ENCODE data around the gene CCR6.

Gene CCR6

DNA sequence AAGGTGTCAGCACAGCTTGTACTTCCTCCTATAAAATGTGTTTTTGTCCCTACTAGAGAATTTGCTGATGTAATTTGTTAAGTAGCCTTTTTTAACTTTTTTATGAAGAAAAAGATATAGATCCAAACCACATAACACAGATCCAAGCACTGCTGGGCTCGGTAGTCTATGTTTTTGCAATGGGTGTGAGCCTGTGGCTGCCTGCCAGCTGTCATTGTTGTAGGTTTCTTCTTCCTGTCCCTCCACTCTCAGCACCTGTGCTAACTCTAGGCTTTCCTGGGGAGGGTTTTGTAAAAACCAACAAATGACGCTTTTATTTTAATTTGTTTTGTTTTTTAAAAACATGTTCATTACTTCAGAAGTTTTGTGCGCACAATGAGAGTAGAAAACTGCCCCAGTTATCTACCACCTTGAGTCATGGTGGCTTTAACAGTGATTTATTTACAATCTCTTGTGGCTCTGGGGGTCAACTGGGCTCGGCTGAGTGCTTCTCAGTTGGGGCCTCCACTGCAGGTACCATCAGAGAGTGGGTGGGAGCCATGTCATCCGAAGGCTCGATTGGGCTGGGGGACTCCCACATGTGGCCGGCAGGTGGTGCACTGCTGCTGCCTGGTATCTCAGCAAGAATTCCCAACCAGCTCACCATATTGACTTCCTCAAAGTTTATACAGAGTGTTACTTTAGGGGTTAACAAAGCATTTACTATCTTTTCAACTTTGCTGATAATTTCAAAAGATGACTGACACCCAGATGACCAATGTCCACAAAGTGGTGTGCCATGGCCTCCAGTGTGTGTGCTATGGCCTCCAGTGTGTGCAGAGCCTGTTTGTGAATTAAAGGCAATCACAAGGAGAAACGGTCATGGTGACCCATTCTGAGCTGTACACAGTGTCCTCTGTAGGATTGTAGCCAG lies 3.0 kb upstream of the CCR6 start:
- Mint-ChIP-seq H3K36me3 (peaks cover 9% of the 10 kb centered on the region), H3K4me1 (peaks cover 44% of the 10 kb centered on the region), H3K27me3 (no peaks in the 10 kb centered on the region), H3K9me3 (peaks cover 2% of the 10 kb centered on the region), H3K4me3 (peak overlapping the region; percentile 99), H3K27ac (peak overlapping the region; percentile 99)
- ATAC-seq (ENCODE audit: low read depth) (peak; percentile 3), DNase-seq (ENCODE audit: low spot score in 2 of 2) (no peak)

DNA sequence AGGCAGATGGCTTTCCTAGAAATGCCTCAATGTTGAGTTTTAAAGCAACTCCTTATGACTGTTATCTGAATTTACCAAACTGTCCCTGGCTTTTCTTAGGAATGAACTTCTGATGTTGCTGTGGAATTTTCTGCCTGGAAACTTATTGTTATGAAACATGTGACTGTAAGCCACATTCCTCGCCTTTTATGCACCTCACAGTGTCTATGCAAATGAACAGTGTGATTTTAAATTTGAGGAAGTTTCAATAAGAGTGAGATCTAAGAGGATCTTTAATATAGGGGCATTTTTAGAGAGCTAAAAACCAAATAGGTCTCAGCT lies 2.4 kb upstream of the CCR6 start:
- Mint-ChIP-seq H3K27me3 (no peaks in the 10 kb centered on the region), H3K9me3 (peaks cover 2% of the 10 kb centered on the region), H3K27ac (peak overlapping the region; percentile 99), H3K36me3 (peaks cover 11% of the 10 kb centered on the region), H3K4me3 (peak overlapping the region; percentile 99), H3K4me1 (peaks cover 44% of the 10 kb centered on the region)
- DNase-seq (ENCODE audit: low spot score in 2 of 2) (no peak), ATAC-seq (ENCODE audit: low read depth) (peak; percentile 50)

DNA sequence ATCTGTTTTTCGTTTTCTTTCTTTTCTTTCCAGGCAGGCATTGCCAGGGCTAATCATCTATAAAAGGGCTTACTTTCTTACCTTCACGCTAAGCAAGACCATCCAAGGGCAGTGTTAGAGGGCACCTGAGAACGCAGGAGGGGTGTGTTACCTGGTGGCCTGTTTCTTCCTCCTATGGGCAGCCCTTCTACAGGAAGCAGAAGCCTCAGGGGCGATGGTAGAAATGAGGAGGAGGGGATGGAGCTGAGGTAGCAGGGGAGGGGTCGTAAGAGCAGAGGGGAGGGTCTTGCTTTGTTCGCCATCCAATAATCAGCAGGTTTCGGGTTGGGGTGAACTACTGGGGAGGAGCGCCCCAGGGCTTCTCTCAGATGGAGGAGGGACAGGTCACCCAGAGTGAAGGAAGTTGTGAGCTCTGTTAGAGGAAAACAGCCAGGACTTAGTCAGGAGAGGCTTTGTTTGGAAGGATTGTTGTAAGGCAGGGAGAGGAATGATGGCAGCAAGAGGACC lies 1.5 kb upstream of the CCR6 start:
- Mint-ChIP-seq H3K27me3 (no peaks in the 10 kb centered on the region), H3K9me3 (peaks cover 2% of the 10 kb centered on the region), H3K27ac (peak overlapping the region; percentile 99), H3K4me1 (peaks cover 45% of the 10 kb centered on the region), H3K4me3 (peak overlapping the region; percentile 99), H3K36me3 (peaks cover 12% of the 10 kb centered on the region)
- no peak for ATAC-seq (ENCODE audit: low read depth)
- no peak for DNase-seq (ENCODE audit: low spot score in 2 of 2)

- DNase-seq (ENCODE audit: low spot score in 2 of 2), result peak in 1 of 2 donors; percentile 59
- Mint-ChIP-seq H3K27ac (peak overlapping the region; percentile 99), H3K36me3 (peaks cover 19% of the 10 kb centered on the region), H3K4me1 (peaks cover 50% of the 10 kb centered on the region), H3K27me3 (no peaks in the 10 kb centered on the region), H3K4me3 (peak overlapping the region; percentile 99), H3K9me3 (peaks cover 3% of the 10 kb centered on the region)
- peak; percentile 49 for ATAC-seq (ENCODE audit: low read depth)
Observed at GRCh38 chr6:167122041-167122826, 662 bp upstream of the CCR6 start.

- Mint-ChIP-seq H3K27me3 (no peaks in the 10 kb centered on the region), H3K4me3 (peak overlapping the region; percentile 99), H3K9me3 (peaks cover 2% of the 10 kb centered on the region), H3K27ac (peak overlapping the region; percentile 99), H3K36me3 (peaks cover 25% of the 10 kb centered on the region), H3K4me1 (peaks cover 54% of the 10 kb centered on the region)
- ATAC-seq (ENCODE audit: low read depth) (no peak), DNase-seq (ENCODE audit: low spot score in 2 of 2) (no peak)
Observed at GRCh38 chr6:167124753-167125152, 1.9 kb downstream of the CCR6 start.

DNA sequence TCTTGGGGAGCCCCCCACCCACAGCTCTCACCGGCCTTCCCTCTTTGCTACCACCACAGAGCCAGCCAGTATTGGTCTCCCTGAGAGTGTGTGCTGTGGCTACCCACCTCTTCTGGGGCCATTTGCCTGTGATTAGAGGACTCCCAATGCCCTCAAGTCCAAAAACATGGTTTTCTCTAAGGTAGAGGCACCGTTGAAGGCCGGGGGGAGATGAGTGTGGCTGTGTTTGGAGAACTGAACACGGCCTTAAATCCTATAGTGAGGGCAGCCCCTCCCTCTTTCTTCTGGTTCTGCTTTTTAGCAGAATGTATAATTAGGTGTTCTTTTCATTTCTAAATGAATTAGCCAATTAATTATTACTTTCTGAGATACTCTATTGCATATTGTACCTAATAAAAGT lies 2.5 kb downstream of the CCR6 start:
- Mint-ChIP-seq H3K9me3 (peaks cover 2% of the 10 kb centered on the region), H3K27ac (peak overlapping the region; percentile 99), H3K4me1 (peaks cover 57% of the 10 kb centered on the region), H3K36me3 (peaks cover 30% of the 10 kb centered on the region), H3K4me3 (peak overlapping the region; percentile 99), H3K27me3 (no peaks in the 10 kb centered on the region)
- DNase-seq (ENCODE audit: low spot score in 2 of 2), result peak in 1 of 2 donors; percentile 37
- peak; percentile 10 for ATAC-seq (ENCODE audit: low read depth)

DNA sequence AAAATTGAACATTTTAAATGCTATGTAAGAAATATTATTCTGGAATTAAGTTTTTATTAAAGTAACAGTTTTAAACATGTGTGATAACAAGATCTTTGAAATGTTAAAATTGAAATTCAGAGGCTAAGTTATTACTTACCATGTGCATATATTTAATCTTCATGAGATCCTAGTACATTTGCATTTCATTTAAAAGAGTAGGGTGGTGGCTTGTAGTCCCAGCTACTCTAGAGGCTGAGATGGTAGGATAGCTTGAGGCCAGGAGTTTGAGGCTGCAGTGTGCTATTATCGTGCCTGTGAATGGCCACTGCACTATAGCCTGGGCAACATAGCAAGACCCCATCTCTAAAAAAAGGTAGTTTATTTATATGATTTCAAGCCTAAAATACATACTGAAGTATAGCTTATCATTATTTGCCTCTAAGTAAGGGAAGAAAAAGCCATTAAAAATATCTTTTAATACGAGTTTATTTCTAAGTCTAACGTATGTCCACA lies 3.0 kb downstream of the CCR6 start:
- Mint-ChIP-seq H3K4me1 (peaks cover 55% of the 10 kb centered on the region), H3K4me3 (peak overlapping the region; percentile 99), H3K36me3 (peaks cover 31% of the 10 kb centered on the region), H3K9me3 (peaks cover 2% of the 10 kb centered on the region), H3K27ac (no peak overlapping the region), H3K27me3 (no peaks in the 10 kb centered on the region)
- no peak for ATAC-seq (ENCODE audit: low read depth)
- no peak for DNase-seq (ENCODE audit: low spot score in 2 of 2)

- Mint-ChIP-seq H3K9me3 (peaks cover 2% of the 10 kb centered on the region), H3K4me3 (peak overlapping the region; percentile 67), H3K36me3 (peaks cover 43% of the 10 kb centered on the region), H3K4me1 (peaks cover 61% of the 10 kb centered on the region), H3K27ac (peak overlapping the region; percentile 100), H3K27me3 (no peaks in the 10 kb centered on the region)
- DNase-seq (ENCODE audit: low spot score in 2 of 2) (no peak), ATAC-seq (ENCODE audit: low read depth) (no peak)
Observed at GRCh38 chr6:167127785-167128531, 5.1 kb downstream of the CCR6 start.

- H3K36me3 Mint-ChIP-seq, result peaks cover 47% of the 10 kb centered on the region
- H3K4me3 Mint-ChIP-seq, result peak overlapping the region; percentile 86
- ATAC-seq (ENCODE audit: low read depth) (no peak), DNase-seq (ENCODE audit: low spot score in 2 of 2) (no peak)
- H3K27me3 Mint-ChIP-seq, result no peaks in the 10 kb centered on the region
- H3K27ac Mint-ChIP-seq, result peak overlapping the region; percentile 100
- H3K9me3 Mint-ChIP-seq, result peaks cover 2% of the 10 kb centered on the region
- H3K4me1 Mint-ChIP-seq, result peaks cover 67% of the 10 kb centered on the region
Observed at GRCh38 chr6:167129159-167129558, 6.3 kb downstream of the CCR6 start.

DNA sequence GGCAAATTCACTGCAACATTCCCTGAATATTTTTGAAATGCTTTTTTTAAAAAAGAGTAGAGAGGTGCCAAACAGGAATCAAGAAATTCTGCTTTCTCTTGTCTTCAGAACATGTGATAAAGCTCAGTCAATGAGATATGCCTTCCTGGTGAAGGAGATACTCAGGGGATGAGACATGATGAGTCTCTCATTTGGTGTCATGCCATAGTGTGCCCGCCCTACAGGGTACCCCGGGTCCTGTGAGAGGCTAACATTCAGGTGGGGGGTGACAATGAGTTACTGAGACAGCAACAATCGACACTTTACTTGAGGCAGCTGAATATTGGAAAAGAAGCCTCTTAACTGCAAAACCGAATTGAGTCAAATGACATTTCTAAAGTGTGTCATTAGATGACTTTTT lies 6.7 kb downstream of the CCR6 start:
- peaks cover 69% of the 10 kb centered on the region for H3K4me1 Mint-ChIP-seq
- peak overlapping the region; percentile 100 for H3K27ac Mint-ChIP-seq
- no peaks in the 10 kb centered on the region for H3K27me3 Mint-ChIP-seq
- H3K9me3 Mint-ChIP-seq, result peaks cover 2% of the 10 kb centered on the region
- peaks cover 49% of the 10 kb centered on the region for H3K36me3 Mint-ChIP-seq
- ATAC-seq (ENCODE audit: low read depth) (no peak), DNase-seq (ENCODE audit: low spot score in 2 of 2) (no peak)
- peak overlapping the region; percentile 86 for H3K4me3 Mint-ChIP-seq

DNA sequence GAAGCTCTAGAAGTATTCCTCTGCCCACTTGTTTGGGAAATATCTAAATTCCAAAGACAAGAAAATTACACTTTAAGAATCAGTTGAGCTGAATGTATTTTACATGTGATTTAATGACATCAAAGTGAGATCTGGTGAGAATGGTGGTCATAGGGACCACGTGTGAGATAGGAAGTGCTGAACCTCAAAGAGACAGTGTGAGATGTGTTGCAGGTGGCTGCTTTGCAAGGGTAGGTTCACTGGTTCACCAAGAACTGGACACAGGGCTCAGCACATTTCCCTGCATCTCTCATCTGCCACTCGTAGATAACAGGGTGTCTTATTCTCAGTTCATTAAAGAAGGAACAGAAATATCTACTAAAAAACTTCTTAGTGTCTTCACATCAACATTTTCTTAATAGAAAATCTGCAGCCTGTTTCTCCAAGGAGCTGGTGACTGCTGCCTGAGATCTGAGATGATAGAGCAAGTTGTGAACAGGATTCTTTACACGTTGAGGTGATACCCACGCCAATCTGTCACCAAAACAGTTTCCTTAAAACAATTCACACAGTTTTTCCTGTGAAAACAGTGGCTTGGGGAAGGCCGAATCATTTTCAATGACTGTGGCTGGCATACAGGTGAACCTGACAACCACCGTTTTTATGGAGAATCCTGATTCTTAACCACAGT lies 7.2 kb downstream of the CCR6 start:
- peaks cover 50% of the 10 kb centered on the region for H3K36me3 Mint-ChIP-seq
- ATAC-seq (ENCODE audit: low read depth) (peak; percentile 63), DNase-seq (ENCODE audit: low spot score in 2 of 2) (no peak)
- peak overlapping the region; percentile 86 for H3K4me3 Mint-ChIP-seq
- H3K9me3 Mint-ChIP-seq, result peaks cover 2% of the 10 kb centered on the region
- peaks cover 67% of the 10 kb centered on the region for H3K4me1 Mint-ChIP-seq
- no peaks in the 10 kb centered on the region for H3K27me3 Mint-ChIP-seq
- H3K27ac Mint-ChIP-seq, result peak overlapping the region; percentile 100

- peak overlapping the region; percentile 100 for H3K27ac Mint-ChIP-seq
- ATAC-seq (ENCODE audit: low read depth), result peak; percentile 68
- no peak for DNase-seq (ENCODE audit: low spot score in 2 of 2)
Observed at GRCh38 chr6:167130712-167131684, 8.1 kb downstream of the CCR6 start.

More at GRCh38 chr6:167130712-167131684, 8.1 kb downstream of the CCR6 start:
- H3K36me3 Mint-ChIP-seq, result peaks cover 53% of the 10 kb centered on the region
- H3K4me3 Mint-ChIP-seq, result peak overlapping the region; percentile 86
- no peaks in the 10 kb centered on the region for H3K27me3 Mint-ChIP-seq
- H3K9me3 Mint-ChIP-seq, result peaks cover 2% of the 10 kb centered on the region
- peaks cover 67% of the 10 kb centered on the region for H3K4me1 Mint-ChIP-seq
